HEK293 (cell line): ENCODE results near the gene NCL.

Source experiments
- CTCF ChIA-PET: fragments of 350-600 bp; formaldehyde crosslinking; extraction: SDS; loops from one replicate; lab custom pipeline; 2021; ENCODE audit warnings: antibody characterized with exemption; lab: Yijun Ruan, JAX
- POLR2A ChIA-PET: fragments of 300-600 bp; formaldehyde crosslinking; extraction: SDS; loops from one replicate; lab custom pipeline; 2020; ENCODE audit warnings: antibody characterized with exemption, inconsistent platforms; lab: Yijun Ruan, JAX
- H3K27ac ChIP-seq: fragments of 200-500 bp; sonication (Bioruptor generic); 2 replicates; pipeline ENCODE4 v1.5.1; 2014; ENCODE audit warnings: low read depth, low read length, control low read depth, inconsistent platforms; ENCODE audit errors: extremely low read depth
- H3K36me3 ChIP-seq, 2 experiments: fragments of 200-500 bp in 1 of 2; sonication (Bioruptor generic) in 1 of 2; 1 replicate in 1 of 2; 2 replicates in 1 of 2; pipeline ENCODE4 v1.5.1; 2014 to 2017; ENCODE audit warnings: inconsistent platforms in 2 of 2, low read length in 2 of 2; ENCODE audit not compliant: control insufficient read depth in 2 of 2, insufficient read depth in 1 of 2
- H3K4me1 ChIP-seq: fragments of 200-500 bp; sonication (Bioruptor generic); 2 replicates; pipeline ENCODE4 v1.5.1; 2014; ENCODE audit warnings: mild to moderate bottlenecking, low read length, inconsistent platforms; ENCODE audit not compliant: control insufficient read depth, insufficient read depth
- H3K4me3 ChIP-seq: 2 replicates; pipeline ENCODE4 v1.5.1; 2011; ENCODE audit warnings: low read depth, mild to moderate bottlenecking, control low read depth, low read length, moderate library complexity
- H3K9me3 ChIP-seq: fragments of 200-500 bp; sonication (Bioruptor generic); 2 replicates; pipeline ENCODE4 v1.5.1; 2014; ENCODE audit warnings: low read depth, low read length, inconsistent platforms; ENCODE audit not compliant: control insufficient read depth, insufficient read depth
- AEBP2 ChIP-seq: fragments of 450-650 bp; formaldehyde crosslinking; IDR thresholded peaks from 2 replicates; pipeline ENCODE4 v1.5.1; 2016; ENCODE audit warnings: missing biosample characterization, missing genetic modification characterization, borderline replicate concordance
- BCL11B ChIP-seq: fragments of 450-650 bp; formaldehyde crosslinking; IDR thresholded peaks from 2 replicates; pipeline ENCODE4 v1.5.1; 2016; ENCODE audit warnings: low read depth, missing biosample characterization, missing genetic modification characterization
- BCL6B ChIP-seq: fragments of 450-650 bp; formaldehyde crosslinking; IDR thresholded peaks from 2 replicates; pipeline ENCODE4 v1.5.1; 2017; ENCODE audit warnings: missing biosample characterization, missing genetic modification characterization
- HOXD13 ChIP-seq: sonication (generic); formaldehyde crosslinking; IDR thresholded peaks from 2 replicates; pipeline ENCODE4 v1.8.0; 2022; ENCODE audit warnings: missing genetic modification reagents, borderline replicate concordance
- OVOL3 ChIP-seq: fragments of 450-650 bp; formaldehyde crosslinking; IDR thresholded peaks from 2 replicates; pipeline ENCODE4 v1.5.1; 2016; ENCODE audit warnings: missing biosample characterization, missing genetic modification characterization
- PRDM4 ChIP-seq: fragments of 450-650 bp; formaldehyde crosslinking; IDR thresholded peaks from 2 replicates; pipeline ENCODE4 v1.5.1; 2017; ENCODE audit warnings: missing biosample characterization, missing genetic modification characterization
- SETDB1 ChIP-seq: IDR thresholded peaks from one replicate; pipeline ENCODE4 v1.6.1; 2017; ENCODE audit warnings: mild to moderate bottlenecking, low read length, moderate library complexity, mixed read lengths; ENCODE audit not compliant: insufficient read length
- YY1 ChIP-seq: fragments of 450-650 bp; formaldehyde crosslinking; IDR thresholded peaks from 2 replicates; pipeline ENCODE4 v1.5.1; 2018; ENCODE audit warnings: missing biosample characterization, missing genetic modification characterization
- ZBTB6 ChIP-seq: fragments of 450-650 bp; formaldehyde crosslinking; IDR thresholded peaks from 2 replicates; pipeline ENCODE4 v1.5.1; 2017; ENCODE audit warnings: missing biosample characterization, missing genetic modification characterization
- ZBTB7A ChIP-seq: fragments of 450-650 bp; formaldehyde crosslinking; IDR thresholded peaks from 2 replicates; pipeline ENCODE4 v1.5.1; 2016; ENCODE audit warnings: low read depth, missing biosample characterization, missing genetic modification characterization
- ZFP3 ChIP-seq: fragments of 450-650 bp; formaldehyde crosslinking; IDR thresholded peaks from 2 replicates; pipeline ENCODE4 v1.5.1; 2016; ENCODE audit warnings: low read depth, missing biosample characterization, missing genetic modification characterization
- ZFP37 ChIP-seq: fragments of 450-650 bp; formaldehyde crosslinking; IDR thresholded peaks from 2 replicates; pipeline ENCODE4 v1.5.1; 2016; ENCODE audit warnings: missing biosample characterization, missing genetic modification characterization
- ZFP69B ChIP-seq: fragments of 450-650 bp; formaldehyde crosslinking; IDR thresholded peaks from 2 replicates; pipeline ENCODE4 v1.5.1; 2016; ENCODE audit warnings: missing biosample characterization, missing genetic modification characterization
- ZNF157 ChIP-seq: fragments of 450-650 bp; formaldehyde crosslinking; IDR thresholded peaks from 2 replicates; pipeline ENCODE4 v1.5.1; 2016; ENCODE audit warnings: missing biosample characterization, missing genetic modification characterization
- ZNF174 ChIP-seq: fragments of 450-650 bp; formaldehyde crosslinking; IDR thresholded peaks from 2 replicates; pipeline ENCODE4 v1.5.0; 2017; ENCODE audit warnings: missing biosample characterization, mild to moderate bottlenecking, missing genetic modification characterization
- ZNF223 ChIP-seq: fragments of 450-650 bp; formaldehyde crosslinking; IDR thresholded peaks from 2 replicates; pipeline ENCODE4 v1.5.1; 2016; ENCODE audit warnings: missing biosample characterization, missing genetic modification characterization
- ZNF23 ChIP-seq: fragments of 450-650 bp; formaldehyde crosslinking; IDR thresholded peaks from 2 replicates; pipeline ENCODE4 v1.5.1; 2016; ENCODE audit warnings: missing biosample characterization, missing genetic modification characterization, borderline replicate concordance
- ZNF24 ChIP-seq: fragments of 450-650 bp; formaldehyde crosslinking; IDR thresholded peaks from 2 replicates; pipeline ENCODE4 v1.5.1; 2016; ENCODE audit warnings: missing biosample characterization, missing genetic modification characterization
- ZNF274 ChIP-seq, 2 experiments: fragments of 200-500 bp in 1 of 2; fragments of 450-650 bp in 1 of 2; sonication (Bioruptor generic) in 1 of 2; formaldehyde crosslinking in 1 of 2; IDR thresholded peaks; 2 replicates each; pipeline versions ENCODE4 v1.5.1 to v1.6.1; 2014 to 2016; ENCODE audit warnings: borderline replicate concordance in 1 of 2, inconsistent platforms in 1 of 2, low read length in 1 of 2, missing biosample characterization in 1 of 2, missing genetic modification characterization in 1 of 2
- ZNF354C ChIP-seq: fragments of 450-650 bp; formaldehyde crosslinking; IDR thresholded peaks from 2 replicates; pipeline ENCODE4 v1.5.1; 2016; ENCODE audit warnings: missing biosample characterization, missing genetic modification characterization, low read depth, borderline replicate concordance
- ZNF37A ChIP-seq: fragments of 450-650 bp; IDR thresholded peaks from 2 replicates; pipeline ENCODE4 v1.5.1; 2018; ENCODE audit warnings: missing biosample characterization, missing genetic modification characterization
- ZNF433 ChIP-seq: fragments of 450-650 bp; formaldehyde crosslinking; IDR thresholded peaks from 2 replicates; pipeline ENCODE4 v1.5.1; 2016; ENCODE audit warnings: missing biosample characterization, missing genetic modification characterization, low read depth
- ZNF548 ChIP-seq: fragments of 450-650 bp; formaldehyde crosslinking; IDR thresholded peaks from 2 replicates; pipeline ENCODE4 v1.5.1; 2016; ENCODE audit warnings: missing biosample characterization, missing genetic modification characterization
- ZNF621 ChIP-seq: fragments of 450-650 bp; formaldehyde crosslinking; IDR thresholded peaks from 2 replicates; pipeline ENCODE4 v1.5.1; 2017; ENCODE audit warnings: missing biosample characterization, missing genetic modification characterization
- ZNF660 ChIP-seq: fragments of 450-650 bp; IDR thresholded peaks from 2 replicates; pipeline ENCODE4 v1.5.1; 2018; ENCODE audit warnings: missing biosample characterization, mild to moderate bottlenecking, missing genetic modification characterization
- ZNF664 ChIP-seq: fragments of 450-650 bp; formaldehyde crosslinking; IDR thresholded peaks from 2 replicates; pipeline ENCODE4 v1.5.1; 2016; ENCODE audit warnings: missing biosample characterization, missing genetic modification characterization
- ZNF692 ChIP-seq: fragments of 450-650 bp; formaldehyde crosslinking; IDR thresholded peaks from 2 replicates; pipeline ENCODE4 v1.5.1; 2016; ENCODE audit warnings: missing biosample characterization, missing genetic modification characterization
- ZNF776 ChIP-seq: fragments of 450-650 bp; formaldehyde crosslinking; IDR thresholded peaks from 2 replicates; pipeline ENCODE4 v1.5.0; 2017; ENCODE audit warnings: missing biosample characterization, missing genetic modification characterization, borderline replicate concordance
- ZSCAN16 ChIP-seq: fragments of 450-650 bp; formaldehyde crosslinking; IDR thresholded peaks from 2 replicates; pipeline ENCODE4 v1.5.1; 2016; ENCODE audit warnings: missing biosample characterization, missing genetic modification characterization

The NCL gene

GRCh38 chr2:231413456-231413855, 50.8 kb downstream of the NCL start:
- POLR2A ChIA-PET = no interaction called here
- no peaks in the 10 kb centered on the region for H3K4me1 ChIP-seq
- H3K9me3 ChIP-seq = no peaks in the 10 kb centered on the region
- CTCF ChIA-PET = interaction anchor here (0.6 to 5.2 kb wide), 11 partner anchors 7 to 318 kb away, joined by 3 to 48 read pairs (median 9); no protein-coding TSS in a partner anchor
- TF ChIP-seq BCL6B (tag by site-specific recombination) (no peak), BCL11B (tag by site-specific recombination) (no peak), ZFP37 (no peak), ZNF37A (tag by site-specific recombination) (no peak), ZNF24 (tag by site-specific recombination) (no peak), ZNF776 (tag by site-specific recombination) (no peak), ZFP3 (no peak), SETDB1 (no peak), ZSCAN16 (tag by site-specific recombination) (no peak), ZBTB6 (tag by site-specific recombination) (no peak), PRDM4 (no peak), AEBP2 (tag by site-specific recombination) (no peak), ZBTB7A (tag by site-specific recombination) (no peak)
- TF ChIP-seq, all 188 proteins: peak for 0
- Histone ChIP-seq H3K27ac (no peak overlapping the region), H3K36me3 (no peaks in the 10 kb centered on the region), H3K4me3 (no peak overlapping the region)

GRCh38 chr2:231412618-231412963, 51.7 kb downstream of the NCL start:
- no peaks in the 10 kb centered on the region for H3K4me1 ChIP-seq
- H3K4me3 ChIP-seq = peak overlapping the region; percentile 23
- CTCF ChIA-PET = interaction anchor here (0.6 to 5.2 kb wide), 38 partner anchors 8 to 696 kb away, joined by 3 to 48 read pairs (median 4); partner anchors contain the start of gene SPATA3
- TF ChIP-seq ZNF660 (tag by site-specific recombination) (no peak), ZNF621 (no peak), HOXD13 (CRISPR knock-in tag) (no peak), ZNF23 (tag by site-specific recombination) (no peak), YY1 (tag by site-specific recombination) (no peak), ZNF664 (no peak), ZFP69B (tag by site-specific recombination) (no peak), ZNF157 (no peak), ZNF223 (tag by site-specific recombination) (no peak), ZNF548 (no peak), ZNF433 (tag by site-specific recombination) (no peak), ZNF354C (tag by site-specific recombination) (no peak), ZNF274 (IDR thresholded peaks at IDR 0.05; ENCODE audit: low read length) (no peak), ZNF274 (tag by site-specific recombination; IDR thresholded peaks at IDR 0.05; ENCODE audit: borderline replicate concordance) (no peak), ZNF692 (no peak), ZNF174 (tag by site-specific recombination) (no peak), OVOL3 (tag by site-specific recombination) (no peak)
- POLR2A ChIA-PET = interaction anchor here (1.5 kb wide), 1 partner anchor 42 kb away, joined by 5 read pairs; no protein-coding TSS in a partner anchor
- no peaks in the 10 kb centered on the region for H3K36me3 ChIP-seq
- no peaks in the 10 kb centered on the region for H3K9me3 ChIP-seq
- no peak overlapping the region; the same call in 1 of the 2 replicates for H3K27ac ChIP-seq
